Mononuclear cell (primary cell): ENCODE data around the gene GAR1. TPM values are rescaled to one million over a fixed set of nuclear protein-coding genes. Genes with fewer than 3 reads are reported as not detected.
"Not testable (repeated sequence)": the region's sequence is repeated elsewhere in the genome, so short reads cannot be mapped to it uniquely, and the experiment has no call there.

Experiments
- H3K27me3 ChIP-seq: 2 replicates; pipeline ENCODE4 v1.6.0; 2011; ENCODE audit warnings: low read length, control low read depth; ENCODE audit not compliant: insufficient read depth
- H3K4me1 ChIP-seq: 2 replicates; pipeline ENCODE4 v1.5.1; 2011; ENCODE audit warnings: mild to moderate bottlenecking, low read length, control low read depth; ENCODE audit not compliant: insufficient read depth
- H3K4me3 ChIP-seq: 2 replicates; pipeline ENCODE4 v1.5.1; 2011; ENCODE audit warnings: mild to moderate bottlenecking, low read length, moderate library complexity
- H3K9me3 ChIP-seq: 2 replicates; pipeline ENCODE4 v1.5.1; 2011; ENCODE audit warnings: low read depth, mild to moderate bottlenecking, control low read depth, low read length
- total RNA-seq: library from RNA; depleted of rRNA; stranded (reverse); fragments of >200 nt; gene quantifications from one replicate; pipeline ENCODE4 v1.2.3, GENCODE V29; 2012

Gene GAR1
- total RNA-seq, 1 donor = 2.0 TPM

- no peak overlapping the region for H3K4me3 ChIP-seq
- no peaks in the 10 kb centered on the region for H3K27me3 ChIP-seq
- no peaks in the 10 kb centered on the region for H3K9me3 ChIP-seq
Measured at GRCh38 chr4:109818268-109818667, 2.7 kb downstream of the GAR1 start.

DNA sequence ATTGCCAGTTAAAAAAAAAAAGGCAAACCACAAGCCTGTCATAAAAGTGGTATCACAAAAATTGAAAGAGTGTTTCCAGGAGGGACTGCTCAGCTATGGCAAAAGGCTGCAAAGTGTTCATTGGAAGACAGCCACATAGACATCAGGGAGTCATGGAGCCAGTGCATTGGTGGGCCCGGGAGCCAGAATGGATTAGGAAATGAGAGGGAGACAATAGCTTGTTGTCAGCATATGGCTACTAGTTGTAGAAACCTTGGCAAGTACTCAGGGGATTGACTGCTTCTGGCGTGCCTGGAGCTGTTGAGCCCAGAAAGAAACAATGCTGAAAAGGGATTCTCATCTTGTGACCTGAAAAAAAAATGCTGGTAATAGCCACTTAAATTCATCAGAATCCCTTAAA is 5.0 kb downstream of the GAR1 start:
- H3K4me1 ChIP-seq = peaks cover 14% of the 10 kb centered on the region
- H3K9me3 ChIP-seq = no peaks in the 10 kb centered on the region
- H3K27me3 ChIP-seq = no peaks in the 10 kb centered on the region
- no peak overlapping the region for H3K4me3 ChIP-seq

More at GRCh38 chr4:109818268-109818667, 2.7 kb downstream of the GAR1 start:
- peaks cover 17% of the 10 kb centered on the region for H3K4me1 ChIP-seq

DNA sequence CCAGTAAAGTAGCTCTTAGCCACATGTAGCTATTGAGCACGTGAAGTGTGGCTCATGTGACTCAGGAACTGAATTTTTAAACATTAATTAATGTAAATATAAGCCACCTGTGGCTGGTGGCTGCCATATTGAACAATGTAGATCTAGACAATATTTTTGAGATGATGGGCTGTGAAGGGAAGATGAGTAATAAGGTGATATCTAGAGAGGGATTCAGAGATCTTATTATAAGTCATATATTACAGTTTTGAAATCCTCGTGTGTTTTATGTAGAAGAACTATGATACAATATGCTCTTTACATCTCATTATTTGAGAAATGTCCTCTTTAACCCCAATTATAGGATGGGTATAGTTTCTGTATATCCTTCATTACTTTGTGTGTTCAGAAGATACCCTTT is 5.6 kb downstream of the GAR1 start:
- H3K27me3 ChIP-seq = no peaks in the 10 kb centered on the region
- peaks cover 10% of the 10 kb centered on the region for H3K4me1 ChIP-seq
- no peaks in the 10 kb centered on the region for H3K9me3 ChIP-seq
- H3K4me3 ChIP-seq = no peak overlapping the region

DNA sequence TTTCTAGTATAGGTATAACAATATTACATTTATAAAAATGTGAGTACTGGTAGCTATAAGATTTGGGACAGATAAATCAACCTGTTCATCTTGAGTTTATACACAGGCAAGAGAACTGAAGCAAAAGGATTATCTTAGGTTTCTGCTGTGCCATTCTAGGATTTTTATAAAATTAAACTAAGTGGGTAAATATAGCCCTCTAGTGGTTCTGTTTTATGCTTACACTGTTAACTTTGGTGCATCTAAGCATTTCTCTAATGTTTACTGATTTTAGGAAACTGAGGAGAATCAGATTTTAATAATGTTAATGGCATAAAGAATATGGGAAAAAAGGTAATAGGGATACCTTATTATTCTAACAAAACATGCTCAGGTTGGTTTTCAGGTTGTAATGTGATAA is 11.2 kb downstream of the GAR1 start:
- no peaks in the 10 kb centered on the region for H3K9me3 ChIP-seq

GRCh38 chr4:109827672-109828071 is 12.1 kb downstream of the GAR1 start, which contains the start of gene RRH:
TSS of gene RRH (plus strand) at chr4:109827972. CDS start at chr4:109828028, 56 bp downstream.
- Histone ChIP-seq H3K27me3 (no peaks in the 10 kb centered on the region), H3K9me3 (no peaks in the 10 kb centered on the region), H3K4me1 (no peaks in the 10 kb centered on the region), H3K4me3 (no peak within 1 kb of the TSS)

More for the DNA sequence above, 11.2 kb downstream of the GAR1 start:
- H3K27me3 ChIP-seq = no peaks in the 10 kb centered on the region
- no peak overlapping the region for H3K4me3 ChIP-seq
- H3K4me1 ChIP-seq = no peaks in the 10 kb centered on the region

GRCh38 chr4:109833756-109834155 is 18.2 kb downstream of the GAR1 start:
- Histone ChIP-seq H3K4me3 (no peak overlapping the region), H3K4me1 (no peaks in the 10 kb centered on the region), H3K27me3 (no peaks in the 10 kb centered on the region), H3K9me3 (no peaks in the 10 kb centered on the region)

DNA sequence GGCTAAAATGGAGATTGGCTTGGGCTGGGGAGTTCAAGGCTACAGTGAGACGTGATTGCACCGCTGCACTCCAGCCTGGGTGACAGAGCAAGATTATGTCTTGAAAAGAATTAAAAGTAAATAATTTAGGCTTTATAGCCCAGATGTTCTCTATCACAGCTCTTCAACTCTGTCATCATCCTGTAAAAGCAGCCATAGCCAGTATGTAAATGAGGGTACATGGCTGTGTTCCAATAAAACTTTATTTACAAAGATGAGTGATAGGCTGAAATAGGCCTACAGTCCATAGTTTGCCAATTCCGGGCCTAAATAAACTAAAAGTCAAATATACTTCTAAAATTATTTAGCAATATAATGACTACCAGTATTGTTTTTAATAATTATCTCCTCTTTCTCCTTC is 21.4 kb downstream of the GAR1 start:
- no peaks in the 10 kb centered on the region for H3K27me3 ChIP-seq
- H3K9me3 ChIP-seq = no peaks in the 10 kb centered on the region
- H3K4me1 ChIP-seq = no peaks in the 10 kb centered on the region
- H3K4me3 ChIP-seq = no peak overlapping the region

GRCh38 chr4:109846395-109847098 is 31.0 kb downstream of the GAR1 start:
- Histone ChIP-seq H3K4me1 (no peaks in the 10 kb centered on the region), H3K27me3 (no peaks in the 10 kb centered on the region), H3K4me3 (no peak overlapping the region), H3K9me3 (no peaks in the 10 kb centered on the region)

DNA sequence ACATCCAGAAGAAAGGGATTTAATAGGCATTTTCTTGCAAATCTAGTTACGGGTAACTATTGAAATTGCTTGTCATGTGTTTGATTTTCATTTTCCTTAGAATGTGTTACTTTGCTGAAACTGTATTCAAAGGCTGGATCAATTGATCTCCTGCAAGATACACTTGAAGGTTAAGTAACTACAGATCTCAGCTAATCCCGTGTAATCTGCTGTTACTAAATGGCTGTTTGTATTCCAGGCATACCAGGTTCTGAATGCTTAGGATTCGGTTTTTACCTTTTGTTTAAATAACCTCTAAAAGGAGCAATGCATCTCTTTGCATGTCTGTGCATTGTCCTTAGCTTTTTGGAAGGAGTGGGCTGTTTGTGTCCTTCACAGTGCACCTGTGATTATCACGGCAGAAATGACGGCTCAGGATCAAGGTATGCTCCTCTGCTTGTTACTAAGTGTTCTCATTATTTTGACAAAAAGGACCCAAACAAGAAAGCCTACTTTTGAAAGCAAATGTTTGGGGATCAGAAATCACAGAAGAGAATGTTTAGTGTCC is 32.4 kb downstream of the GAR1 start, which contains the start of gene LRIT3:
LRIT3 (plus strand) TSS at position 212 of the 547 bp plus-strand sequence; CDS start at position 307, 95 bp downstream.
- Histone ChIP-seq H3K4me3 (no peak within 1 kb of the TSS), H3K9me3 (no peaks in the 10 kb centered on the region), H3K4me1 (no peaks in the 10 kb centered on the region), H3K27me3 (no peaks in the 10 kb centered on the region)

- H3K4me1 ChIP-seq = no peaks in the 10 kb centered on the region
- H3K27me3 ChIP-seq = no peaks in the 10 kb centered on the region
- no peaks in the 10 kb centered on the region for H3K9me3 ChIP-seq
- no peak overlapping the region for H3K4me3 ChIP-seq
Measured at GRCh38 chr4:109848501-109848900, 32.9 kb downstream of the GAR1 start.

- H3K9me3 ChIP-seq = no peaks in the 10 kb centered on the region
- no peak overlapping the region for H3K4me3 ChIP-seq
- no peaks in the 10 kb centered on the region for H3K4me1 ChIP-seq
- H3K27me3 ChIP-seq = no peaks in the 10 kb centered on the region
Measured at GRCh38 chr4:109850601-109851000, 35.0 kb downstream of the GAR1 start.

GRCh38 chr4:109859426-109860300 is 44.1 kb downstream of the GAR1 start:
- not testable (repeated sequence) for H3K4me3 ChIP-seq, H3K4me1 ChIP-seq, H3K27me3 ChIP-seq
- H3K9me3 ChIP-seq = peaks cover 13% of the 10 kb centered on the region

GRCh38 chr4:109861271-109861670 is 45.7 kb downstream of the GAR1 start:
- H3K9me3 ChIP-seq = peaks cover 13% of the 10 kb centered on the region
- no peaks in the 10 kb centered on the region for H3K4me1 ChIP-seq
- no peaks in the 10 kb centered on the region for H3K27me3 ChIP-seq
- H3K4me3 ChIP-seq = no peak overlapping the region

GRCh38 chr4:109861916-109862511 is 46.5 kb downstream of the GAR1 start:
- H3K9me3 ChIP-seq = peaks cover 13% of the 10 kb centered on the region
- H3K27me3 ChIP-seq = no peaks in the 10 kb centered on the region
- H3K4me1 ChIP-seq = no peaks in the 10 kb centered on the region
- H3K4me3 ChIP-seq = no peak overlapping the region

GRCh38 chr4:109864134-109864533 is 48.6 kb downstream of the GAR1 start:
- Histone ChIP-seq H3K4me1 (no peaks in the 10 kb centered on the region), H3K4me3 (no peak overlapping the region), H3K27me3 (no peaks in the 10 kb centered on the region), H3K9me3 (peaks cover 13% of the 10 kb centered on the region)
